ENCODE results near the gene REELD1.
A peak's percentile ranks its signal among the peaks of the same experiment; 100 is the strongest.

The REELD1 gene

DNA sequence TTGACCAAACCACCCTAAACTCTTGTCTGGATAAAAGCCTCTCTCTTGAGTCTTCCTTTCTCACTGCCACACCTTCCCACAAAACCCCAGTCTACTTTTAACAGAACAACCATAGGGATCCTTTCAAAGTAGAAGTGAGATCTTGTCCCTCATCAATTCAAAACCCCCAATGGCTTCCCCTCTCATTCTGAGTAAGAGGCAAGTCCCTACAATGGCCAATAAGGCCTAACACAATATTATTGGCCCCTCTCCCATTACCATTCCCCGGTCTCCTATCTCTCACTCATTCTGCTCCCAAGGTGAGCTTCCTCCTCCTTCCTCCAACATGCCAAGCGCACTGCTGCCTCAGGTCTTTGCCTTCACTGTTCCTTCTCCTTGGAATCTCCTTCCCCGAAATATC, 57.1 kb downstream of the REELD1 start:
- DNase-seq, result no peak

DNA sequence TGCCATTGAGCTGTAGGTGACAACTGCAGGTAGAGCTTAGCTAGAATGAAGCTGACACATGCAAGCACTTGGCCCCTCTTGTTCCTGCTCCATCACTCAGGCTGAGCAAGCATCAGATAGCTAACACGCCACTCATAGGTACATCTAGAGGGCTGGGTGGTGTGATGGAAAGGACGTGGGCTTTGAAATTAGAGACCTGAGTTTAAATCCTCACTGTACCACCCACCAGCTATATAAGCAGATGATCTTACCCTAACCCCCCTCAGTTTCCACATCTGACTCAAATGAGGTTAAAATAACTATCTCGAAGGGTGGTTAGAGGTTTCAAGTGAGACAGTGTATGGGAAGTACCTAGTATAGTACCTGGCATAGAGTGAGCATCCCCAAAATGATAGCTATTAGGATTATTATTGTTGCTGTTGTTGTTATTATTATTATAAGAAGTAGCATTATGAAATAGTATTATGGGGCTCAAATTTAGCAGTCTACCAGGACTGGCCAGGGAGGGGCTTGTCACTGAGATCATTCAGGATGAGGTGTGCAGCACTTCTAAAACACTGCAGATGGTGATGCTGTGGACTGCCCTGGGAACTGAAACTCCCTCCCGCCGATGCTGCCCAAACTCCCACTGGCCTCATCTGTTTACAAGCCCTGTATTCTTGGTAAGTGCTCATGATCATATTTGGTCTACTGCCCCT, 59.0 kb downstream of the REELD1 start:
- no peak for DNase-seq

DNA sequence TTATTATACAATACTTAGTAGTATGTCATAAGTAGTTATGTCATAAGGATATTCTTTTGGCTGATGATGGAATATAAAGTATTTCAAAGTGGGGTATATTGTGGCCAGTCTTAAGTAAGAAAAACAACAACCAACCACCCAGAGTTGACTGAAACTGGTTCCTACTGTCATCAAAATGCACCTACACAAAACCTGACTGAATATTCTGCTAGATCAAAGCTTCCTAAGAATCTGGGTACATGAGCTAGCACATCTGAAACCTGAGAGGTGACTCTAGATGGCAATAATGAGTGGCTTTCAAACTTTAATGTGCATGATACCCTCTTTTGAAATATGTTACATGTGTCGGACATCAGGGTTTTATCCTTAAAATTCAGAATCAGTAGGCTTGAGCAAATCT, 60.4 kb downstream of the REELD1 start:
- DNase-seq, result no peak

DNA sequence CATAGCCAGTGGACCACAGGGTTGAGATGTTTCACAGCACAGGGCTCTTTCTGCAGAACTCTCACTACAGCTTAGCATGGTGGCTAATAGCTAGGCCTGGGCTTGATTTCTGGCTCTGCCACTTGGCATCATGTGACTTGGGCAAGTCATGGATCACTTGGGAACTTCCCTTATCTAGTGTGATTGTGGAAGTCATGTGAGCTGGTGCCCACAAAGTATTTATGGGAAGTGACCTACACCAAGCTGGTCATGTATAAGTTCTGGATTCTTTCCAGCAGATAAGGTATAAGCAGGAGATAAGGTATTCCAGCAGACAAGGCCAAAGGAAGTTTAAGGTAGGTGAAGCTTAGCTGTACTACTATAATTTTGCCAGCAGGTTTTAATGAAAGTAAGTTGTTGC, 61.0 kb downstream of the REELD1 start:
- DNase-seq, result peak; percentile 29

DNA sequence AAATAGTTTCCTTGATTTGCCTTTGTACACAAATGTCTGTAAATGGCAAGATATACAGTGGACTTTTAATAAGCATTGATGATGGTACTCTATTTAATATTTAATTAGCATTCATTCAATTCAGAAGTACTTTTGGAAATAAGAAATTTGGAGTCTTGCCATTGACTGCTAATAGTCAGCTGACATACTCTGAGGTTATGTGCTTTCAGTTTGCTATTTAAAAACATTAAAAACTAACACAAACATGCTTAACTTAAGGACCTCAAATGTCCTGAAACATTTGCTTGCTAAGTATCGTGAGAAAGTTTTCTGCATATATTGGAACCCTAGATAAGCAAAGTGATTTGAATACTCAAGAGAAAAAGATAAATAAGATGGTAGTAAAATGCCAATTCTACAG, 64.6 kb downstream of the REELD1 start:
- DNase-seq, result no peak

Data from hematopoietic multipotent progenitor cell treated with erythropoietin and hydrocortisone succinate and interleukin-3 and kit ligand, for 8 days (in vitro differentiated cells).